Measurements from ENCODE around the gene GLIS2. TPM values are rescaled to one million over a fixed set of nuclear protein-coding genes. Genes with fewer than 3 reads are reported as not detected.

Gene GLIS2
- total RNA-seq, 1 donor from 2014 or later = 0.51 TPM

GRCh38 chr16:4350365-4350786, 34.5 kb downstream of the GLIS2 start:
- intact Hi-C loops (cut with micrococcal nuclease) = loop anchor here (2.0 to 10.0 kb wide), 6 partner anchors 74 to 744 kb away; partner anchors contain the start of genes ANKS3, CDIP1, DNAAF8 and DNAJA3

DNA sequence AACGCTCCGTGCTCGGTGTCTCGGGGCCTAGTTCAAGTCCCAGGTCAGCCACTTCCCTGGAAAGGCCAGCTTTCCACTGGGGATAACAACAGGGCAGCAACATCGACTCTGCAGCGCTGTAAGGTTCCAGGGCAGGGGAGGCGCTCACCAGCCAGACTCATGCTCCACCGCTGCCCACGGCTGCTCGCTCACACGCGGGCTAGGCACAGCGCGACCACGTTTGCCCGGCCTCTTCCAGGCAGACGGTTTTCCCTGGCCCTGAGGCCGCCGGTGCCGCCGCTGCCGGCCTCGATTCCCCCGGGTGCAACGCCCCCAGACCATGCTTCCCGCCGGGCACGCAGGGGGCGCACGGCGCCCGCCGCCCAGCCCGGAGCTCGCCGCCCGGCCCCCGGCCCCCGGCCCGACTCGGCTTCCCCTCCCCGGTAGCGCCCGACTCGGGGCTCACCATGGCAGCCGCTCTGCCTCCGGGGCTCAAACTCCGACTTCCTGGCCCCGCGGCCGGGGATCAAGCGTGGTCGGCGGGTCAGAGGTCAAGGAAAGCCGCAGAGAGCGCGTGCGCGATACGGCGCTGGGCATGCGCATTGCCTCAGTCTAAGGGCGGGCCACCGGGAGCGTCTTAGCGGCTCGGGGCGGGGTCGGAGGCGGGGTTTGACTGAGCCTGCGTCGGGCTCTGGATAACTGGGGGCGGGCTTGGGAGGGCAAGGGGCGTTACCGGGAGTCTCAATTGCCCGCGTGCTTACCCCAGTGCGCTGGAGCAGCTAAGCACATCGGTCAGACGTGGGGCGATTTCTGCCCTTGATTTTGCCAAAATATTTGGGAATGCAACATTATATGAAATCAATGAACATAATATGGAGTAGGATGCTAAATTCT, 35.2 kb downstream of the GLIS2 start, which contains the start of gene PAM16:
PAM16 (minus strand) TSS at position 535 of the 873 bp plus-strand sequence; CDS start at position 448, 87 bp downstream.
- intact Hi-C loops (cut with micrococcal nuclease) = loop anchor here (1.0 to 10.0 kb wide), 15 partner anchors 20 to 744 kb away; partner anchors contain the start of genes ADCY9, ANKS3, CDIP1 and DNAAF8

DNA sequence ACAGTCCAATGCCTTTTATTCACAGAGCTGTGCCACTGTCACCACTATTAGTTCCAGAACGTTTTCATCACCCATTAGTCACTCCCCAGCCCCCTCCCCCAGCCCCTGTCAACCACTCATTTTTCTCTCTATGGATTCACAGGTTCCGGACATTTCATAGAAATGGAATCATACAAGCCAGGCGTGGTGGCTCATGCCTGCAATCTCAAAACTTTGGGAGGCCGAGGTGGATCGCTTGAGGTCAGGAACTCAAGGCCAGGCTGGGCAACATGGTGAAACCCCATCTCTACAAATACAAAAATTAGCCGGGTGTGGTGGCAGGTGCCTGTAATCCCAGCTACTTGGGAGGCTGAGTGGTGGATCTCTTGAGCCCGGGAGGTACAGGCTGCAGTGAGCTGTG, 36.0 kb downstream of the GLIS2 start:
- intact Hi-C loops (cut with micrococcal nuclease) = loop anchor here (1.0 to 10.0 kb wide), 15 partner anchors 19 to 743 kb away; partner anchors contain the start of genes ADCY9, ANKS3, CDIP1 and DNAAF8

GRCh38 chr16:4352843-4353242, 37.0 kb downstream of the GLIS2 start:
- intact Hi-C loops (cut with micrococcal nuclease) = loop anchor here (5.0 to 10.0 kb wide), 3 partner anchors 379 to 742 kb away; partner anchors contain the start of genes ANKS3, DNAAF8, EEF2KMT and GLYR1

GRCh38 chr16:4353675-4354074, 37.8 kb downstream of the GLIS2 start:
- intact Hi-C loops (cut with micrococcal nuclease) = loop anchor here (5.0 to 10.0 kb wide), 3 partner anchors 379 to 741 kb away; partner anchors contain the start of genes ANKS3, DNAAF8, EEF2KMT and GLYR1

GRCh38 chr16:4354512-4355409, 38.9 kb downstream of the GLIS2 start:
- intact Hi-C loops (cut with micrococcal nuclease) = loop anchor here (5.0 to 10.0 kb wide), 3 partner anchors 378 to 740 kb away; partner anchors contain the start of genes ANKS3, DNAAF8, EEF2KMT and GLYR1

GRCh38 chr16:4356820-4357219, 41.0 kb downstream of the GLIS2 start:
- intact Hi-C loops (cut with micrococcal nuclease) = loop anchor here (10.0 kb wide), 1 partner anchor 738 kb away; the partner anchor contains the start of gene EEF2KMT

- intact Hi-C loops (cut with micrococcal nuclease) = loop anchor here (10.0 kb wide), 1 partner anchor 737 kb away; the partner anchor contains the start of gene EEF2KMT
These were observed 42.4 kb downstream of the GLIS2 start for GRCh38 chr16:4358236-4358635.

DNA sequence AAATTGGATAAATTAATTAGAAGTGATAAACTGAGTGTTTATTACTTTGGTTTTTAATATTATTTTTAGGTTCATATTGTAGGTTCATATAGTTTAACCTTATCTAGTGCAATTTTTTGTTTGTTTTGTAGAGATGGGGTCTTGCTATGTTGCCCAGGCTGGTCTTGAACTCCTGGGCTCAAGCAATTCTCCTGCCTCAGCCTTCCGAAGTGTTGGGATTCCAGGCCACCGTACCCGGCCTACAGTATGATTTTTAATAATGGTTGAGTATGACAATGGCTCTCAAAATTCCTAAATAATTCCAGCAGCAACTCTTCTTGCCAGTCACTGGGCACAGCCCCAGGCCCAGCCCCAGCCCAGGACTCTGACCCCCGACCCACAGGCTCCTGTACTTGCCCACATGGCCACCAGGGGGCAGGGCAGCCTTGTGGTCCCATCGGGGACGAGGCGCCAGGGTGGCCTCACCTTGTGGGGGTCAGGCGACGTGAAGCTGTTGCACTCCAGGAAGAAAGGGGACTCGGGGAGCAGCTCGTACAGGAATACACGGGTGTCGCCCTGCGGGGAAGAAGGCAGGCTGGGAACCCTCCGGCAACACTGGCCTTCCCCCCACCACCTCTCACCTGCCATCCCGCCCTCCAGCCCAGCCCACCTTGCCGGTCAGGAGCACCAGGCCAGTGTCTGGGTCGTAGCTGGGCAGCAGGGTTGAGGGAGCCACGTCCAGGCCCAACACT, 43.1 kb downstream of the GLIS2 start:
- intact Hi-C loops (cut with micrococcal nuclease) = loop anchor here (10.0 kb wide), 1 partner anchor 736 kb away; the partner anchor contains the start of gene EEF2KMT

DNA sequence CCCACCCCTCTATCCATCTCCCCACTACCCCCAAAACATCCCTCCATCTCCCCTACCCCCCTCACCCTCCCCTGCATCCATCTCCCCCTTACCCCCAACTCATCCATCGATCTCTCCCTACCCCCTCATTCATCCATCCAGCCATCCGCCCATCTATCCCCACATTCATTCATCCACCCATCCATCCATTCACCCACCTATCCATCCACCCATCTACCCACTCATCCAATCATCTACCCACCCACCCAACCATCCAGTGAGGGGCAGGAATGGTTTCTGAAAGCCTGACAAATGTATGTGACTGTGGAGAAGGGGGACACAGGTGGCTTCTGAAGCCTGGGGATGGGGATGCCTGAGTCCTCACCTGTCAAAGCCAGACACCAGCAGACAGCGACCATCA, 44.0 kb downstream of the GLIS2 start:
- intact Hi-C loops (cut with micrococcal nuclease) = loop anchor here (2.0 to 10.0 kb wide), 2 partner anchors 43 to 735 kb away; partner anchors contain the start of gene EEF2KMT

DNA sequence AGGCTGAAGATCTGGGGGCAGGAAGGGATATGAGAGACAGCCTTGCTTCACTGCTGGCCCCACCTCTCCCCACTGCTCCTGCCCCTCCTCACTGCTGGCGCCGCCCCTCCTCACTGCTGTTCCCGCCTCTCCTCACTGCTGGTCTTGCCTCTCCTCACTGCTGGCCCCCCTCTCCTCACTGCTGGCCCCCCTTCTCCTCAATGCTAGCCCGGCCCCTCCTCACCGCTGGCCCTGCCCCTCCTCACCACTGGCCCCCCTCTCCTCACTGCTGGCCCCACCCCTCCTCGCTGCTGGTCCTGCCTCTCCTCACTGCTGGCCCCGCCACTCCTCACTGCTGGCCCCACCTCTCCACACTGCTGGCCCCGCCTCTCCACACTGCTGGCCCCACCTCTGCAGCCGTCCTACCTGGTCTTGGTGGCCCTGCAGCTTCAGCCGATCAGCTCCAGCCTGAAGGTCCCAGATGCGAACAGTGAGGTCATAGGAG, 44.7 kb downstream of the GLIS2 start:
- intact Hi-C loops (cut with micrococcal nuclease) = loop anchor here (2.0 kb wide), 1 partner anchor 42 kb away; no protein-coding TSS in a partner anchor

GRCh38 chr16:4361033-4361943, 45.4 kb downstream of the GLIS2 start:
- intact Hi-C loops (cut with micrococcal nuclease) = loop anchor here (2.0 kb wide), 1 partner anchor 42 kb away; no protein-coding TSS in a partner anchor

- intact Hi-C loops (cut with micrococcal nuclease) = loop anchor here (2.0 kb wide), 1 partner anchor 41 kb away; no protein-coding TSS in a partner anchor
These were observed 46.1 kb downstream of the GLIS2 start for GRCh38 chr16:4361944-4362311.

GRCh38 chr16:4362476-4363135, 46.7 kb downstream of the GLIS2 start:
- intact Hi-C loops (cut with micrococcal nuclease) = no loop called here

- intact Hi-C loops (cut with micrococcal nuclease) = no loop called here
These were observed 48.5 kb downstream of the GLIS2 start for GRCh38 chr16:4364196-4365013.

GRCh38 chr16:4365014-4365406, 49.1 kb downstream of the GLIS2 start:
- intact Hi-C loops (cut with micrococcal nuclease) = no loop called here

DNA sequence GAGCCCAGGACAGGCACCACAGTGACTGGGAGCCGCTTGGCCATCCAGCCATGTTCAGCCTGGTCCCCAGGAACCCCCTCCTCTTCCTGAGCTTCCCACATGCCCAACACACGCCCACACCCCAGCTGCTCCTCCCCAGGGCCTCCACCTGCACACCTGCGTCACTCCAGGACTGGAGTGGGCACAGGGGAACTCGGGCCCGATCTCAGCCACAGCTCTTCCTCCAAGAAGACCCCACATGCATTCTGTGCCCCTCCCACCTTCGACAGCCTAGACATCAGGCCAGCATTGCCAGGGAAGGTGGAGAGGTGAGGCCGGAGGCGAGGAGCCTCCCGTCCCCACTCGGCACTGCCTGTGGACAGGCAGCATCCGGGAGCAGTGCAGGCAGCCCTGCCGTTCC, 49.7 kb downstream of the GLIS2 start:
- intact Hi-C loops (cut with micrococcal nuclease) = no loop called here

All from T-helper 1 cell treated with Interleukin-12 subunit alpha and Interleukin-12 subunit beta and Interleukin-4 antibody, amounts not matched to agents 30 ng/mL and 1 ng/mL, for 36 hours (primary cell).